ENCODE results near the gene B9D1.

Gene B9D1

GRCh38 chr17:19392303-19392702 lies 29.8 kb upstream of the B9D1 start:
- Histone ChIP-seq H3K9me3 (replicated peaks in 1 of 11) (no peaks in the 10 kb centered on the region), H3K4me1 (peaks cover 3 to 12% (median 8%) of the 10 kb centered on the region in 10 experiments; a peak in 18 of 20 replicates)
- TF ChIP-seq Cebpa-rat (IDR thresholded peaks at IDR 0.05): no peak

GRCh38 chr17:19391432-19391831 lies 28.9 kb upstream of the B9D1 start:
- H3K27ac ChIP-seq: no peak overlapping the region
- H4K20me1 ChIP-seq: no peaks in the 10 kb centered on the region
- peaks cover 7 to 17% (median 15%) of the 10 kb centered on the region in 10 experiments; a peak in 19 of 20 replicates for H3K4me1 ChIP-seq
- no peaks in the 10 kb centered on the region for H3K36me3 ChIP-seq
- no peaks in the 10 kb centered on the region for H3K9me3 ChIP-seq (replicated peaks in 1 of 11)
- no peak overlapping the region for H3K9ac ChIP-seq
- no peak overlapping the region for H3K4me3 ChIP-seq
- TF ChIP-seq Cebpa-rat (IDR thresholded peaks at IDR 0.05): no peak
- H3K4me2 ChIP-seq: no peak overlapping the region; a peak in 1 of 22 replicates
- no peaks in the 10 kb centered on the region for H3K27me3 ChIP-seq

More at GRCh38 chr17:19392303-19392702, 29.8 kb upstream of the B9D1 start:
- H3K9ac ChIP-seq: no peak overlapping the region
- no peak overlapping the region for H3K4me3 ChIP-seq
- no peaks in the 10 kb centered on the region for H4K20me1 ChIP-seq
- no peaks in the 10 kb centered on the region for H3K27me3 ChIP-seq
- no peaks in the 10 kb centered on the region for H3K36me3 ChIP-seq
- no peak overlapping the region for H3K4me2 ChIP-seq
- no peak overlapping the region for H3K27ac ChIP-seq

GRCh38 chr17:19390951-19391350 lies 28.4 kb upstream of the B9D1 start:
- 0 out of 22 replicates have a peak, but pooled peaks cover 0 to 4% (median 0%) of the 10 kb centered on the region in 11 experiments for H4K20me1 ChIP-seq
- H3K4me3 ChIP-seq: no peak overlapping the region
- H3K36me3 ChIP-seq: peaks cover 0 to under 1% (median 0%) of the 10 kb centered on the region in 11 experiments; a peak in 1 of 22 replicates
- H3K4me1 ChIP-seq: peaks cover 11 to 21% (median 18%) of the 10 kb centered on the region in 10 experiments; a peak in 19 of 20 replicates
- no peaks in the 10 kb centered on the region for H3K9me3 ChIP-seq (replicated peaks in 1 of 11)
- H3K27me3 ChIP-seq: no peaks in the 10 kb centered on the region
- H3K4me2 ChIP-seq: no peak overlapping the region
- H3K27ac ChIP-seq: no peak overlapping the region
- TF ChIP-seq Cebpa-rat (IDR thresholded peaks at IDR 0.05): no peak
- H3K9ac ChIP-seq: no peak overlapping the region

GRCh38 chr17:19388791-19389785 lies 26.6 kb upstream of the B9D1 start:
- H3K4me3 ChIP-seq: no peak overlapping the region
- no peak overlapping the region for H3K4me2 ChIP-seq
- no peak for TF ChIP-seq Cebpa-rat (IDR thresholded peaks at IDR 0.05)
- no peaks in the 10 kb centered on the region for H3K9me3 ChIP-seq (replicated peaks in 1 of 11)
- H3K27ac ChIP-seq: no peak overlapping the region
- H3K27me3 ChIP-seq: no peaks in the 10 kb centered on the region
- no peak overlapping the region for H3K9ac ChIP-seq
- peaks cover 0 to 13% (median 8%) of the 10 kb centered on the region in 11 experiments; a peak in 12 of 22 replicates for H4K20me1 ChIP-seq
- H3K36me3 ChIP-seq: peaks cover 0 to 19% (median 3%) of the 10 kb centered on the region in 11 experiments; a peak in 11 of 22 replicates
- H3K4me1 ChIP-seq: peaks cover 24 to 38% (median 34%) of the 10 kb centered on the region in 10 experiments

- Histone ChIP-seq H3K9ac (peak overlapping the region in 1 of 11 experiments; percentile 42; a peak in 2 of 22 replicates), H3K27ac (peak overlapping the region in 2 of 11 experiments; percentile 2 to 38; a peak in 2 of 22 replicates), H3K4me2 (peak overlapping the region in 8 of 11 experiments; percentile 53 to 71 (median 59); a peak in 10 of 22 replicates), H3K4me3 (no peak overlapping the region), H4K20me1 (peaks cover 0 to 23% (median 15%) of the 10 kb centered on the region in 11 experiments; a peak in 13 of 22 replicates), H3K4me1 (peaks cover 30 to 44% (median 39%) of the 10 kb centered on the region in 10 experiments), H3K9me3 (replicated peaks in 1 of 11) (no peaks in the 10 kb centered on the region), H3K27me3 (no peaks in the 10 kb centered on the region), H3K36me3 (peaks cover 2 to 29% (median 12%) of the 10 kb centered on the region in 11 experiments; a peak in 18 of 22 replicates)
- TF ChIP-seq Cebpa-rat (IDR thresholded peaks at IDR 0.05): no peak
Observed at GRCh38 chr17:19387921-19388521, 25.5 kb upstream of the B9D1 start.

- Histone ChIP-seq H3K9ac (peak within 1 kb of the TSS in 6 of 11 experiments; percentile 28 to 55 (median 42); a peak in 7 of 22 replicates), H3K36me3 (peaks cover 10 to 37% (median 20%) of the 10 kb centered on the region in 11 experiments; a peak in 20 of 22 replicates), H3K4me3 (no peak within 1 kb of the TSS), H3K4me1 (peaks cover 30 to 44% (median 40%) of the 10 kb centered on the region in 10 experiments), H3K27me3 (no peaks in the 10 kb centered on the region), H4K20me1 (peaks cover 0 to 30% (median 17%) of the 10 kb centered on the region in 11 experiments; a peak in 13 of 22 replicates), H3K27ac (peak within 1 kb of the TSS in 4 of 11 experiments; percentile 2 to 41 (median 30); a peak in 7 of 22 replicates), H3K9me3 (replicated peaks in 1 of 11) (no peaks in the 10 kb centered on the region), H3K4me2 (peak within 1 kb of the TSS; percentile 49 to 71 (median 59))
- TF ChIP-seq Cebpa-rat (IDR thresholded peaks at IDR 0.05): no peak
Observed at GRCh38 chr17:19386974-19387920, 24.7 kb upstream of the B9D1 start, which contains the start of gene MFAP4. MFAP4 (minus strand) TSS chr17:19387190; CDS start chr17:19387155, 35 bp downstream.

- Histone ChIP-seq H3K4me2 (peak overlapping the region in 10 of 11 experiments; percentile 23 to 71 (median 52); a peak in 15 of 22 replicates), H3K9ac (no peak overlapping the region), H3K27ac (peak overlapping the region in 1 of 11 experiments; percentile 23; a peak in 3 of 22 replicates), H3K27me3 (no peaks in the 10 kb centered on the region), H3K4me3 (no peak overlapping the region), H3K4me1 (peaks cover 30 to 44% (median 40%) of the 10 kb centered on the region in 10 experiments), H4K20me1 (peaks cover 0 to 40% (median 17%) of the 10 kb centered on the region in 11 experiments; a peak in 13 of 22 replicates), H3K36me3 (peaks cover 18 to 46% (median 28%) of the 10 kb centered on the region in 11 experiments; a peak in 21 of 22 replicates), H3K9me3 (replicated peaks in 1 of 11) (no peaks in the 10 kb centered on the region)
- TF ChIP-seq Cebpa-rat (IDR thresholded peaks at IDR 0.05): no peak
Observed at GRCh38 chr17:19386051-19386929, 23.8 kb upstream of the B9D1 start.
